T47D (cell line): Measurements from ENCODE around the gene AGAP1.

Experiments
- DNase-seq, 2 experiments: peaks; one replicate each; pipeline versions ENCODE4 v3.0.0 to v3.0.0-alpha.2; 2011 to 2012; ENCODE audit warnings: low read depth in 1 of 2, low spot score in 1 of 2
- JUND ChIP-seq: IDR thresholded peaks from 2 replicates; pipeline ENCODE4 v1.6.1; 2012; ENCODE audit warnings: low read depth
- in situ Hi-C: cut with HindIII; loops from 2 replicates; pipeline ENCODE4 v1.10.0; 2016; ENCODE audit warnings: low sequenced_read_pairs, low pct_unique_long_range_greater_than_20kb

AGAP1 gene

DNA sequence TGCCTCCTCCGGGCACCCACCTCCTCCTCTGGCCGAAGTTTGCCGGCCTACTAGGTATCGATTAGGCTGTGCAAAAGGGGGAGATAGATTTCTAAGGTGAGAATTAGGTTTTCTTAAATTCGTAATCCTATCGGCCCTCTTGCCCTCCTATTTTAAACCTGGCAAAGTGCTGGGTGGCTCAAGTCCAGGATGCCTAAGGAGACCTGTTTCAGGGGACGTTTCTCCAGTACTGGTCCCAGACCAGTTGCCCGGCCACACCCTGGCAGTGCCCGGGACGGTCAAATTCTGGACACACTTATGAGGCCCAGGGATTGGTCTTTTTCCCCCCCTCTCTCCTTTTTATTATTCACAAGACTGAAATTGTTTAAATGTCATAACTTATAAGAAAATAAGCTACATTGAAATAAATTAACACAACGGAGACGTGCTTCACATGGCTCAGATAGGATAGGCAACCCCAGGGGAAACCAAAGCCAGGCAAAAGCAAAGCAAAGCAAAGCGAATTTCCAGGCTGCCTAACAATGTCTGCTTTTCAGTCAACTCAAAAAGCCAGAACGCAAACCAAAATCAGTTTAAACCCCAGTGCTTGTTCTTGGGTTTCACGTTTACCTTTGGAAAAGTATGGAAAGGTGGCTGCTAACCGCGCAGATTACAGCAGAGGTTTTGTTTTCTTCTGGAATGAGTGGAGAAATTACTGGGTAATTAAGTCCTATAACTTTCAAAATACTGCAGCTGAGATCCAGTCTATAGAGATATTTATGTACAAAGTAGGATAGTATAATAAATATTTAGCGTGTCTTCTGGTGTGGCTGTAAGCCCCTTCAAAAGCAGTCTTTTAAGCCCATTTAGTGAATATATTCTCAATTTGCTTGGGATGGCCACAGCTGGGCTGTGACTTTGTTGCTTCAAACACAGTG is 671.3 kb downstream of the AGAP1 start:
- in situ Hi-C loops, result no loop called here
- TF ChIP-seq JUND, result no peak
- DNase-seq, result no peak

DNA sequence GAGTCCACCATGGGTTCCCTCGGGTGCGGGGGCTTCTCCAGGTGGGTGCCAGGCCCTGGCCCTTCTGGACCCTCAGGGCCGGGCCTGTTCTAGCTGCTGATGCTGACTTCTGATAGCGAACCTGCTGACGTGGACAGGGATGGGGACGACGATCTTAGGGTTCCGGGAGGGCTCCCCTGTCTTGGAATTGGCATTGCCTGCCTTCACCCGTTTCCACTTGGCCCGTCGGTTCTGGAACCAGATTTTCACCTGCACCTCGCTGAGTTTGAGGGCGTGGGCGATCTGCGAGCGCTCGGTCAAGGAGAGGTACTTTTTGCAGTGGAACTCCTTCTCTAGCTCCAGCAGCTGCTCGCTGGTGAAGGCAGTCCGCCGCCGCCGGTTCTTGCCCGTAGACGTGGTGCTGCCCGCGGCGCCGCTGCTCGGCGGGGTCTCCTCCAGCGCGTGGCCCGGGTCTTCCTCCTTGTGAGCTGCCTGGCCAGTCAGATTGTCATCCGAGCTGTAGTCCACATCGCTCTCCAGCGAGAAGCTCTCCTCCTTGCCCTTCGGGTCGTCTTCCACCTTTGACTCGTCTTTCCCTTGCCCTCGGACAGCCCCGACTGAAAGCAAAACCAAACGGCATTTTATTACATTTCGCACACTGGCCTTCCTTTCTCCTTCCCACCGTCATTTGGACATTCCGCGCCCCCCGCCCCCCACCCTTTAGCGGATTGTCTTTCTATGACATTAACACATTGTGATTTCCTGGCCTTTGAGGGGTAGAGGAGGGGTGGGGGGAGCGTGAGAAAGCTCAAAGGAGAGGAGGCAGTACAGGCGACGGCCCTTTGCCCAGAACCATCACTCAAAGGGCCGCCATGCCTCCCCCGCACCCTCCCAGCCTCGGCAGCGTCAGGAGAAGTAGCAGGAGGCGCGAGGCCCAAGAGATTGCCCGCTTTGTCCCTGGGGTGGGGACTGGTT is 672.3 kb downstream of the AGAP1 start:
- DNase-seq, result no peak
- in situ Hi-C loops, result no loop called here
- TF ChIP-seq JUND, result no peak

DNA sequence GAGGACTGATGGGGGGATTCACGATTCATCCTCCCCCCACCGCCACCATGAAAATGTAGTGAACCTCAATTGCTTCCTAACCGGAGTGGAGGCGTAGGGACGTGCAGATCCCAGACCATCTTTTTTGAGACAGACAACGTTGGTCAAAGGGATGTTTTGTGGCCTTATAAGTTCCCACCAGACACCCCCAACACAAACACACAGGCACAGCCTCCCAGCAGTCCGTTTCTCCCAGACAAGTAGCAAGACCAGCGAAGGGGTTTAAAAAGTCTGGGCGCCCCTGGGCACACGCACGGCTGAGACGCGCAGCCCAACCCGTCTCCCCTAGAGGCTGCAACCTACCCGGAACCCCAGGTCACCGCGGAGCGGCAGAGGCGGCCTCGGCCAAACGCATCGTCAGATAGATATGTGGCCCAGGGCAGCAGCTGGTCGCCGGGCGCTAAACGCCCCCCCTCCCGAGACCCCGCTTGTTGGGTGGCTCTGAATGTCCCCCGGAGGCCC is 673.0 kb downstream of the AGAP1 start:
- in situ Hi-C loops, result no loop called here
- TF ChIP-seq JUND, result no peak
- no peak for DNase-seq

DNA sequence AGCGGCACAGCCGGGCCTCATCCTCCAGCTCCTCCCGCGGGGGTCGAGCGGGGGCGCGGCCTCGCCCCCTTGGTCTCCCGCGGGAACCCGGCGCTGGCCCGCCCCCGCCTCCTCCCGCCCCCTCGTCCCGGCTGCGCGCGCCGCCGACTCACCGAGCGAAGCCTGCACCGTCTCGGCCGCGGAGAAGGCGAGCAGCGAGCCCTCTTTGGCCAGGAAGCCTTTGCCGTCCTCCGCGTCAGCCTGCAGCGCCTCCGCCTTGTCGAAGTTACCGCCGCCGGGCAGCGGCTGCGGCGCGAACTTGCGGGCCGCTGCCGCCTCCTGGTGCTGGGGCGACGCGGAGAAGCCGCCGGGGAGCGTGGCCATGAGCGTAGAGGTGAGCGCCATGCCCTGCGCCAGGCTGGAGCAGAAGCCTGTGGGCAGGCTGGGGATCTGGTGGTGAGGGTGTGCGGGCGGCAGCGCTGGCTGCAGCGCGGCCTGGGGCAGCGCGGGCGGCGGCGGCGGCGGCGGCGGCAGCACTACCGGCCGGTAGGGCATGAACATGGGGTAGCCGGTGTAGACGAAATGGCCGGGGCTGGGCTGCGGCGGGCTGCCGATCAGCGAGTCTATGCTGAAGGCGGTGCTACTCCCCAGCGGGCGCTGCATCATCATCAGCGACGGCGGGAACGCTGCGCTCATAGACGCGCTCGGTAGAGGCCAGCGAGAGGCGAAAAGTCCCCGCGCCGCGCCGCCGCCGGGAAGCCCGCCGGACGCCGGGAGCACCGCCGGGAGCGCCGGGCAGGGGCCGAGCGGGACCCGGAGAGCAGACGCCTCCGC is 673.7 kb downstream of the AGAP1 start:
- in situ Hi-C loops, result no loop called here
- peak; percentile 67 to 82 for DNase-seq
- TF ChIP-seq JUND, result no peak

DNA sequence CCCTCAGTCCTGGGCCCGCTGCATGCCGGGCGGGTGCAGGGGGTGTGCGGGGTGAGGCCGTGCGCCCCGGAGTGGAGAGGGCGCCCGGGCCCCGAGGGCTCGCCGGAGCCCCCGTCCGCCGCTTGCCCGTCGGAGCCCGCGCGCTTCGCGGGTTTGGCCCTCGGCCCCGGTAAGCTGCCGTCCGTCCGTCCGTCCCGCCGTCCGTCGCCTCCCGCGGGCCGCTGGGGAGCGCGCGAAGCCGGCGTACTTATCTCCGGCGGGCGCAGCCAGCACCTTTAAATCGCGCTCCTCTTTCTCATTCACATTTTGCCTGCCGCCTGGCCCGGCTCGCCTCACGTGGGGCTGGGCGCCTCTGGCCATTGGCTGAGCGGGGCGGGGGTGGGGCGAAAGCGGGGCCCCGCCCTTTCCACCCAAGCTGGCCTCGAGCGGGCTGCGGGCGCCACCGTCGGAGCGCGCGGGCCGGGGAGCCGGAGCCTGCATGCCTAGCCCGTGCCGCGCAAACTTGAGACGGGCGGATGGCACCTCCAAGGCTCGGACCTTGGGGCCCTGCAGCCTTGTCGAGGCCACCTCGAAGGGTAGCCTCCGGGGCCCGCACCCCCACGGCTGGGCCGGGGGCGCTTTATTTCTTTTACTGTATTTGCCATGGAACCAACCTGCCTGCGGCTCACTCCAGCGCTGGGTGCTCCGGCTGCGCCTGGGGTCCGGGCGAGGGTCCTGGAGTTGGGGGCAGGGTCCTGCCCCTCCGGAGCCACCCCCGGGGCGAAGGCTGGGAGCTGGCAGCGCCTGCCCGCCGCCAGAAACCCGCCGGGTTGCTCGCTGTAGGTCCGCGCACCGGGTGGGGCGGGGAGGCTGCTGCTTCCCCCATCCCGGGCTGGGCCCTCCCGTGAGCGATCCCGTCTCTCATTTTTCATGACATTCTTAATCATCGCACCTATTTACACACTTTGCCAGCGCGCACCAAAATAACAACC is 674.6 kb downstream of the AGAP1 start, which contains the start of gene GBX2:
TSS of gene GBX2 (minus strand) at position 277 of the 971 bp plus-strand sequence. CDS start 415 bp downstream, outside the sequence.
- no peak for DNase-seq
- in situ Hi-C loops, result no loop called here
- TF ChIP-seq JUND, result no peak

DNA sequence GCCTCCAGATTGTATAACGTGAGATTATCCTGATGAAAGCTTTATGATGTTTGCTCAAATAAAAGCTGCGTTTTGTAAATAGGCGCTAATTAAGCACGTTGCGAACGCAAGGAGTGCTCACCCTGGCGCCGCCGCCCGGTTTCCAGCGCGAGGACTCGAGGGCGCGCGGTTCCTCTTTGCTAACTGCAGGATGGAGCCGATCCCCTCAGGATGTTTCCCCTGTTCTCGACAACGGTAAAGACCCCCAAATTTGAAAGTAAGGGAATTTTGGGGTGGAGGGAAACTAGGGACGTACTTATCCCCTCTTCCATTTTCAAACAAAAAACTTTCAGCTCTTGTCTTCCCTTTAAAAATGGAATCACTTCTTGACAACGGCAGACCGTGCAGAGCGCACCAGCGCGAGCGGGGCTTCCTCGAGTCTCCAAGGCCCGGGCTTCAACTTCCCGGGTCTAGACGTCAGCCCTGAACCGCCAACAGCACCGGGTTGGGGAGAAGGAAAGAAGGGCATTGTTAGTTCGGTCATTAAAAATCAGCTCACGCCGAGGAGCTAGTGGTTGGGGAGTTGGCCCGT is 675.4 kb downstream of the AGAP1 start:
- in situ Hi-C loops, result no loop called here
- DNase-seq, result no peak
- TF ChIP-seq JUND, result no peak

DNA sequence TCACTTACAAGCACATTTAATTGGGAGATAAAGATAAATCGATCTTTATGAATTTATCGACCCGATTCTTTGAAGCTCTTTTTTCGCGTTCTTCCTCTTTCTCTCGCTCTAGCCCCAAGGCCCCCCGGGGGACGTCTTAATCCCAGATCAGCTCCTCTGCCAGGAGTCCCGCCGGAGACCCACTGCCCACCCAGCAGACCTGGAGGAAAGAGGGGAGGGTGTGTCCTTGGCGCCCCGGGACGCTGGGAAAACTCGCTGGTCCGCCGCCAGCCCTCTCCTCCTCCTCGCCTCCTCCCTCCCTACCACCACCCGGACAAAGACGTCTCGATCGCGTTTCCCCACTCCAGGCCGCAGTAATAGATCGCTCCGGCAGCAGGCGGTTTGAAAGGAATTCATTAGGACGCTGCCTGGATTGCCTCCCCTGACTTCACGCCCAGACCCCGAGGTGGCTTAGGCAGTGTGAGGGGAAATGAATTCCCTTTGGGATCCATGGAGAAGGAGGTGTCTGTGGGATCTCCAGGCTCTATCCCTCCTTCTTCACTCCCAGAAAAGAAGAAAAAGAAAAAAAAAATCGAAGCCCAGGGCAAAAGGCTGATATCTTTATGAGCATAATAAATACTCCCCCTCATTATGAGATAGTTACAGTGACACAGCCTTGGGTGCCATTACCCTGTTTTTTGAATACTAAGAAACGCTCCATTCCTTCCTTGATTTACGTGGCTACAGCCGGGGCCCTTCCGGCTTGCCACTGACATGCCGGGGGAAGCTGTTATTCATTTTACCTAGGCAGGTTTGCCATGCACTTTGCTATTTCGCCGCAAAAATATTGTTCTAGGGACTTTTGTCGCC is 676.1 kb downstream of the AGAP1 start:
- no peak for DNase-seq
- in situ Hi-C loops, result no loop called here
- TF ChIP-seq JUND, result no peak

DNA sequence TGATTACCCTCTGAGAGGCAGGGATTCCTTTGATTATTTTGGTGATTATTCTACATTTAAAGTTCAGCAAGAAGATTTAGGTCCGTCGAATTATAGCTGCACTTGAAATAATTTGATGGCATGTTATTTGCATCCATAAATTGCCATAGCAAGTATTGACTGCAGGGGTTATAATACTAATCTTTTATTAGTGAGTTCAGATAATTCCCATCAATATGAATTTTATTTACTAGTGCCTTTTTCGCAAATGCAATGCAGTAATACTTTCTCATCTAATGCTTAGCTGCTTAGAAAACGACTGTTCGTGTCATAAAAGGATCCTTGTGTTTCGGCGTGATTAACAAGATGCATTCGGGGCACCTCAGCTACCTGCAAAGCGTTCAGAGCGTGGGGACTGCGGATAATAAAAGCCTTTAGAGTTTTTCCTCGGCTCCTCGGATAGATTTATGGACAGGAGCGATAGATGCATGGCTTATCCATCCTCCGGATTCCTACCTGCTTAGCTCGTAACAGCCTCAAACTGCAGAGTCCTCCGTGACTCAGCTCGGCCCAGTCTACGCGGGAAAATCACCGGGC is 676.8 kb downstream of the AGAP1 start:
- DNase-seq, result no peak
- in situ Hi-C loops, result no loop called here
- no peak for TF ChIP-seq JUND

DNA sequence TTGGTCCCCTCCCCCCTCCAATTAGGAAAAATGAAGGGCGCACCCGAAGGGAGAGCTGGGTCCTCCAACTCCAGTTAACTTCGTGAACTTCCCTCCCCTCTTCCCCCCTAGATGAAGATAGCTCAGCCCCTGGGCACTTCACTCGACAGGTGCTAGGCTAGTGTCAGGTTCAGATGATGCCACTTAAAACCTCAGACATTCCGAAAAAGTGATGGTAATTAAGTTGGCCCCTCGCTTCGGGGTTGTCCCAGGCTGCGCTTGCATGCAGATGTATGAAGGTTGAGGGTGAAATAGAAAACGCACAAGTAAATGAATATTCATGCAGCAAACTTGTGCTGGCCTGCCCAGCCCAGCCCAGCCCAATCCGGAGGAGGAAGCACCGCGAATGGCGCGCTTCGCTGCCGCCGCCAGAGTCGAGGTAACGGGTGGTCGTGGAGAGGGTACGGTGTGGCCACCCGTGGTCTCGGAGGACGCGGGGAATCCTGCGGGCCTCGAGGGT is 677.4 kb downstream of the AGAP1 start:
- in situ Hi-C loops, result no loop called here
- DNase-seq, result no peak
- no peak for TF ChIP-seq JUND
